HCT116 (cell line): Measurements from ENCODE around the gene FTL. TPM values are rescaled to one million over a fixed set of nuclear protein-coding genes. Genes with fewer than 3 reads are reported as not detected.

ENCODE experiments used
- ATAC-seq: fragments of 200-7000 bp; cut with Tn5 transposase; 2 replicates; pipeline ENCODE4 v1.9.1; 2020; ENCODE audit warnings: mild to moderate bottlenecking, moderate library complexity
- BruUV-seq: library from RNA; stranded (reverse); fragments of 400-500 nt; replicated peaks from 2 replicates; lab custom pipeline; 2021; lab: Mats Ljungman, UMichigan
- CTCF ChIA-PET: fragments of 300-600 bp; sonication (Branson Sonifier 250); formaldehyde crosslinking; loops from one replicate; lab custom pipeline; 2021; ENCODE audit warnings: antibody characterized with exemption; lab: Charles Lee
- POLR2A ChIA-PET: fragments of 300-600, 350-600 bp; sonication (Branson Sonifier 250); formaldehyde crosslinking; loops from one replicate; lab custom pipeline; 2021; ENCODE audit warnings: antibody characterized with exemption; lab: Charles Lee
- RAD21 ChIA-PET, 2 experiments: fragments of 300-600 bp; sonication (Branson Sonifier 250); formaldehyde crosslinking; loops; one replicate each; lab custom pipeline; 2023; ENCODE audit warnings: low total read pairs in 2 of 2; ENCODE audit not compliant: uncharacterized antibody in 2 of 2, unreplicated experiment in 2 of 2, low non-redundant PET in 1 of 2; lab: Charles Lee
- DNase-seq: peaks from one replicate; pipeline ENCODE4 v3.0.0-alpha.2; 2010; ENCODE audit warnings: low read depth, low spot score
- H2AFZ ChIP-seq: fragments of 200-600 bp; shearing (Covaris generic), sonication (generic); 2 replicates; pipeline ENCODE4 v1.6.1; 2017; ENCODE audit warnings: low read depth, mixed run types, mixed read lengths, antibody characterized with exemption, low read length; ENCODE audit not compliant: poor library complexity, severe bottlenecking
- H3K27ac ChIP-seq: 2 replicates; pipeline ENCODE4 v1.5.1; 2012; ENCODE audit warnings: low read depth, low read length
- H3K27me3 ChIP-seq: fragments of 200-600 bp; sonication (generic); 2 replicates; pipeline ENCODE4 v1.6.1; 2016; ENCODE audit warnings: mixed run types, low read length, mixed read lengths; ENCODE audit not compliant: insufficient read depth
- H3K36me3 ChIP-seq, 2 experiments: fragments of 200-500 bp in 1 of 2; fragments of 200-600 bp in 1 of 2; sonication (Bioruptor generic) in 1 of 2; sonication (generic) in 1 of 2; 2 replicates each; pipeline versions ENCODE4 v1.5.1 to v1.6.1; 2014 to 2016; ENCODE audit warnings: low read length in 2 of 2, inconsistent platforms in 1 of 2, mixed read lengths in 1 of 2, mixed run types in 1 of 2; ENCODE audit not compliant: insufficient read depth in 2 of 2, control insufficient read depth in 1 of 2
- H3K4me1 ChIP-seq, 2 experiments: fragments of 200-600 bp in 1 of 2; sonication (generic) in 1 of 2; 2 replicates each; pipeline versions ENCODE4 v1.5.1 to v1.6.1; 2012 to 2017; ENCODE audit warnings: low read length in 2 of 2, inconsistent platforms in 1 of 2, mild to moderate bottlenecking in 1 of 2, mixed read lengths in 1 of 2, mixed run types in 1 of 2, moderate library complexity in 1 of 2; ENCODE audit not compliant: insufficient read depth in 2 of 2, control insufficient read depth in 1 of 2
- H3K4me2 ChIP-seq: fragments of 200-600 bp; sonication (generic); 2 replicates; pipeline ENCODE4 v1.6.1; 2017; ENCODE audit warnings: mixed run types, low read length, mixed read lengths
- H3K4me3 ChIP-seq, 2 experiments: fragments of 200-600 bp in 1 of 2; sonication (generic) in 1 of 2; replicated peaks in 1 of 2; 2 replicates each; pipeline ENCODE4 v1.5.1; 2011 to 2016; ENCODE audit warnings: low read length in 2 of 2, control low read depth in 1 of 2, low read depth in 1 of 2, mild to moderate bottlenecking in 1 of 2, mixed read lengths in 1 of 2, mixed run types in 1 of 2
- H3K79me2 ChIP-seq: fragments of 200-600 bp; sonication (generic); 2 replicates; pipeline ENCODE4 v1.6.1; 2017; ENCODE audit warnings: mild to moderate bottlenecking, mixed run types, low read length, moderate library complexity, mixed read lengths; ENCODE audit not compliant: insufficient read depth
- H3K9ac ChIP-seq: fragments of 200-600 bp; sonication (generic); 2 replicates; pipeline ENCODE4 v1.6.1; 2016; ENCODE audit warnings: low read length, mixed read lengths
- H3K9me2 ChIP-seq: fragments of 200-600 bp; sonication (generic), shearing (Covaris generic); 2 replicates; pipeline ENCODE4 v1.6.1; 2017; ENCODE audit warnings: mixed run types, mild to moderate bottlenecking, moderate library complexity; ENCODE audit not compliant: insufficient read depth
- H3K9me3 ChIP-seq, 2 experiments: fragments of 200-500 bp in 1 of 2; fragments of 200-600 bp in 1 of 2; sonication (Bioruptor generic) in 1 of 2; sonication (generic) in 1 of 2; 2 replicates each; pipeline ENCODE4 v1.6.1; 2014 to 2017; ENCODE audit warnings: low read length in 2 of 2, mixed read lengths in 2 of 2, inconsistent platforms in 1 of 2, low read depth in 1 of 2, mild to moderate bottlenecking in 1 of 2, mixed run types in 1 of 2, moderate library complexity in 1 of 2; ENCODE audit not compliant: control insufficient read depth in 1 of 2, insufficient read depth in 1 of 2
- H4K20me1 ChIP-seq: fragments of 200-600 bp; sonication (generic), shearing (Covaris generic); 2 replicates; pipeline ENCODE4 v1.6.1; 2017; ENCODE audit warnings: mixed run types, mild to moderate bottlenecking, moderate library complexity; ENCODE audit not compliant: insufficient read depth
- ATF3 ChIP-seq: IDR thresholded peaks from 2 replicates; pipeline ENCODE4 v1.6.1; 2012
- CBX3 ChIP-seq: IDR thresholded peaks from 2 replicates; pipeline ENCODE4 v1.6.1; 2012; ENCODE audit warnings: low read depth
- CTCF ChIP-seq, 3 experiments: fragments of 200-600 bp in 1 of 3; sonication (generic) in 1 of 3; IDR thresholded peaks in 2 of 3; conservative IDR thresholded peaks in 1 of 3; 2 replicates each; pipeline ENCODE4 v1.5.1; 2012 to 2017; ENCODE audit warnings: low read depth in 2 of 3, low read length in 2 of 3, antibody characterized with exemption in 1 of 3, borderline replicate concordance in 1 of 3, control low read depth in 1 of 3, mild to moderate bottlenecking in 1 of 3, mixed read lengths in 1 of 3, mixed run types in 1 of 3, moderate library complexity in 1 of 3; ENCODE audit not compliant: insufficient read depth in 1 of 3
- EGR1 ChIP-seq: IDR thresholded peaks from 2 replicates; pipeline ENCODE4 v1.6.1; 2012; ENCODE audit warnings: low read depth
- ELF1 ChIP-seq: IDR thresholded peaks from 2 replicates; pipeline ENCODE4 v1.6.1; 2012; ENCODE audit warnings: low read depth, borderline replicate concordance
- EZH2 ChIP-seq: fragments of 200-600 bp; sonication (generic); IDR thresholded peaks from 2 replicates; pipeline ENCODE4 v1.6.1; 2017; ENCODE audit warnings: antibody characterized with exemption, mixed run types
- EZH2phosphoT487 ChIP-seq: fragments of 200-600 bp; IDR thresholded peaks from 2 replicates; pipeline ENCODE4 v1.6.1; 2018; ENCODE audit warnings: antibody characterized with exemption, borderline replicate concordance
- FOSL1 ChIP-seq: IDR thresholded peaks from 2 replicates; pipeline ENCODE4 v1.6.1; 2012; ENCODE audit warnings: low read depth
- JUND ChIP-seq: IDR thresholded peaks from 2 replicates; pipeline ENCODE4 v1.6.1; 2012
- MAX ChIP-seq: IDR thresholded peaks from 2 replicates; pipeline ENCODE4 v1.6.1; 2012
- POLR2A ChIP-seq: IDR thresholded peaks from 2 replicates; pipeline ENCODE4 v1.7.0; 2011; ENCODE audit warnings: borderline replicate concordance; ENCODE audit not compliant: insufficient read depth, insufficient read length; ENCODE audit errors: extremely low read depth
- POLR2AphosphoS5 ChIP-seq: IDR thresholded peaks from 2 replicates; pipeline ENCODE4 v1.6.1; 2011; ENCODE audit warnings: mild to moderate bottlenecking, low read depth, low read length, moderate library complexity
- RAD21 ChIP-seq: IDR thresholded peaks from 2 replicates; pipeline ENCODE4 v1.6.1; 2012; ENCODE audit warnings: low read depth, mild to moderate bottlenecking
- SIN3A ChIP-seq: IDR thresholded peaks from 2 replicates; pipeline ENCODE4 v1.6.1; 2012; ENCODE audit warnings: low read depth
- SP1 ChIP-seq: IDR thresholded peaks from 2 replicates; pipeline ENCODE4 v1.6.1; 2012; ENCODE audit warnings: low read depth
- SRF ChIP-seq: IDR thresholded peaks from 2 replicates; pipeline ENCODE4 v1.6.1; 2012; ENCODE audit warnings: low read depth
- TCF7L2 ChIP-seq: IDR thresholded peaks from 2 replicates; pipeline ENCODE4 v1.7.0; 2011; ENCODE audit warnings: borderline replicate concordance, inconsistent platforms; ENCODE audit not compliant: insufficient read depth, insufficient read length; ENCODE audit errors: extremely low read depth
- ZFX ChIP-seq: fragments of 450-650 bp; IDR thresholded peaks from 2 replicates; pipeline ENCODE4 v1.6.1; 2017
- ZNF274 ChIP-seq: fragments of 200-500 bp; sonication (Bioruptor generic); IDR thresholded peaks from 2 replicates; pipeline ENCODE4 v1.6.1; 2014; ENCODE audit warnings: mild to moderate bottlenecking, low read depth, low read length, inconsistent platforms
- intact Hi-C: fragments of 100-400 bp; cut with micrococcal nuclease; formaldehyde crosslinking; loops from 2 replicates; pipeline ENCODE4 v1.10.0; 2022
- total RNA-seq: library from RNA; stranded (reverse); gene quantifications from one replicate; pipeline ENCODE4 v1.2.1, GENCODE V29; 2021; ENCODE audit not compliant: unreplicated experiment
- TF ChIP-seq, protein P1 (sequence below): IDR thresholded peaks from 2 replicates; pipeline ENCODE4 v1.6.1; 2011; ENCODE audit warnings: mild to moderate bottlenecking, low read length, moderate library complexity; ENCODE audit not compliant: insufficient replicate concordance; ENCODE audit errors: extremely low read depth

FTL gene
- total RNA-seq, 1 experiment from 2014 or later = 1,885 TPM

DNA sequence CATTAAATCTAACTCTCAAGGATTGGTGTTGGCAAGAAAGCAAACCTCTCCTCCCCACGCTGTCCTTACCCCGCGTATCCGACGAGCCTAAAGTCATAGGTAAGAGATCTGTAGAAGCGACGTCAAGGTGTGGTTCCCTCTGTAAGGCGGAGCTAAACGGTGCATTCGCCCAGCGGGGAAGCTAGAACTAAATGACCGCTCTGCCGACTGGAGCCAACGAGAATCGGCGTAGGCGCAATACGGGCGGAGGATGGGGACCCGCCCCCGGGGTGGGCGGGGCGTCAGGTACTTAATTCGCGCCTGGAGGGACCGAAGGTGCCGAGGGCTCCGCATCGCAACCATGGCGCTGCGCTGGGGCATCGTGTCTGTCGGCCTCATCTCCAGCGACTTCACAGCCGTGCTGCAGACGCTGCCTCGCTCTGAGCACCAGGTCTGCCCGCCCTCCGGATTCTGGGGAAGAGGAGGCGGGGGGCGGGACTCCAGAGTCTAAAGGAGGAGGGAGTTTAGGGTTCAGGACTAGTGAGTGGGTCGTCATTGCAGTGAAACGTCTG lies 31.7 kb upstream of the FTL start, which contains the start of gene DHDH:
Gene DHDH, plus strand, starts transcription at position 318 of the 551 bp plus-strand sequence. Its CDS starts 23 bp downstream, at position 341.
- no peaks in the 10 kb centered on the region for H3K9me3 ChIP-seq
- intact Hi-C loops = loop anchor here (1.0 kb wide), 1 partner anchor 32 kb away; the partner anchor contains the start of gene FTL
- TF ChIP-seq ATF3 (no peak), SIN3A (no peak), ELF1 (no peak), TCF7L2 (peak; percentile 59), MAX (peak; percentile 23; the same call in 1 of the 2 replicates), CTCF (IDR thresholded peaks at IDR 0.05 in 2 of 3, conservative IDR thresholded peaks at IDR 0.05 in 1 of 3; ENCODE audit: borderline replicate concordance in 1 of 3, insufficient read depth in 1 of 3, low read depth in 2 of 3, low read length in 2 of 3) (no peak), EZH2phosphoT487 (no peak), ZNF274 (no peak), FOSL1 (no peak), JUND (no peak), EGR1 (peak; percentile 75), POLR2AphosphoS5 (peak; percentile 96), CBX3 (no peak), SP1 (peak; percentile 55), SRF (no peak), ZFX (no peak), EZH2 (no peak), RAD21 (no peak), POLR2A (peak; percentile 85)
- TF ChIP-seq, protein P1, sequence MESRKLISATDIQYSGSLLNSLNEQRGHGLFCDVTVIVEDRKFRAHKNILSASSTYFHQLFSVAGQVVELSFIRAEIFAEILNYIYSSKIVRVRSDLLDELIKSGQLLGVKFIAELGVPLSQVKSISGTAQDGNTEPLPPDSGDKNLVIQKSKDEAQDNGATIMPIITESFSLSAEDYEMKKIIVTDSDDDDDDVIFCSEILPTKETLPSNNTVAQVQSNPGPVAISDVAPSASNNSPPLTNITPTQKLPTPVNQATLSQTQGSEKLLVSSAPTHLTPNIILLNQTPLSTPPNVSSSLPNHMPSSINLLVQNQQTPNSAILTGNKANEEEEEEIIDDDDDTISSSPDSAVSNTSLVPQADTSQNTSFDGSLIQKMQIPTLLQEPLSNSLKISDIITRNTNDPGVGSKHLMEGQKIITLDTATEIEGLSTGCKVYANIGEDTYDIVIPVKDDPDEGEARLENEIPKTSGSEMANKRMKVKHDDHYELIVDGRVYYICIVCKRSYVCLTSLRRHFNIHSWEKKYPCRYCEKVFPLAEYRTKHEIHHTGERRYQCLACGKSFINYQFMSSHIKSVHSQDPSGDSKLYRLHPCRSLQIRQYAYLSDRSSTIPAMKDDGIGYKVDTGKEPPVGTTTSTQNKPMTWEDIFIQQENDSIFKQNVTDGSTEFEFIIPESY = peak; percentile 22

More for the DNA sequence above, 31.7 kb upstream of the FTL start, which contains the start of gene DHDH:
- Histone ChIP-seq H3K4me3 (peak within 1 kb of the TSS; percentile 47 to 73), H3K27me3 (no peaks in the 10 kb centered on the region), H3K36me3 (no peaks in the 10 kb centered on the region), H4K20me1 (no peaks in the 10 kb centered on the region), H3K9me2 (no peaks in the 10 kb centered on the region), H3K4me1 (peaks cover 12 to 20% of the 10 kb centered on the region in 2 experiments), H3K4me2 (peak within 1 kb of the TSS; percentile 99), H3K79me2 (no peaks in the 10 kb centered on the region), H3K9ac (peak within 1 kb of the TSS; percentile 72), H3K27ac (peak within 1 kb of the TSS; percentile 28; the same call in 1 of the 2 replicates), H2AFZ (peak within 1 kb of the TSS; percentile 88)
- POLR2A ChIA-PET = interaction anchor here (0.6 to 2.2 kb wide), 14 partner anchors 9 to 315 kb away, joined by 3 to 12 read pairs (median 4); partner anchors contain the start of genes BAX, FTL, GYS1 and NUCB1
- ATAC-seq = peak; percentile 99
- RAD21 ChIA-PET = no interaction called here
- CTCF ChIA-PET = interaction anchor here (0.8 to 1.4 kb wide), 4 partner anchors 37 to 430 kb away, joined by 3 to 4 read pairs (median 3); partner anchors contain the start of genes DKKL1 and RUVBL2
- DNase-seq = peak; percentile 92
- BruUV-seq = no TSS peak
